Suppressor macrophage treated with lipopolysaccharide for 4 hours (primary cell): Measurements from ENCODE around the gene ZXDB.
"Not testable (repeated sequence)": the region's sequence is repeated elsewhere in the genome, so short reads cannot be mapped to it uniquely, and the experiment has no call there.

Source experiments
- DNase-seq: peaks from one replicate; pipeline ENCODE4 v3.0.0-alpha.2; 2020

ZXDB gene

DNA sequence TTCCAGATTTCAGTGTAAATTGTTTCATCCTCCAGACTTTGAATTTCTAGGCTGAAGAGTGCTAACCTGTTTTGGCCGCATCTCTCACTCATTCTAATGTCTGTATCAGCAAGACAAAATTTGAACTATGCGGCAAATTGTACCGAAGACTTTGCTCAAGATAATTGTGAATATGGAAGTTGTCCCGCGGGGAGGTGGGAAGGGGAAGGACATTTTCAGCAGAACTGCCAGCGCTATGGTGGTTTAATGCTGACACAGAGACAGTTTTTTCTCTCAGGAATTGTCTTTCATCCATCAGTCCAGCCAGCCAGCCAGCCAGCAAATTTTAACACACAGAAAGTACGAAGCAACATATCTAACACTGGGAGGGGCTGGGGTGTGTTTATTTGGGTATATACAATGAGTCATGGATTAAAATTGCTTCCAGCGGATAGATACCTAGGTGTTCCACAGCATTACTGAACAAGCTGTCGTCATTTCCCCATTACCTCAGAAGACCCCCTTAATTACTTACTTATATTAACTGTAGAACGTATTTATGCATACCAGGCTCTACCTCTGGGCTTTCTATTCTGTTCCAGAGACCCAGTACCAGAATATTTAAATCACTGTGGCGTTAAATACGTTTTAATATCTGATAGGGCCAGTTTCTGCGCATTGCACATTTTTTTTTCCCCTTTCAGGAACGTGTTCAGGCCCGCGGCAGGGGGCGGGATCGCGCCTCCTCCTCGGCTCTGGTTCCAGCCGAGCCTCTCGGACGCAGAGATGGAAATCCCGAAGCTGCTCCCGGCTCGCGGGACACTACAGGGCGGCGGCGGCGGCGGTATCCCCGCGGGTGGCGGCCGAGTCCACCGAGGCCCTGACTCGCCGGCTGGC, at the start of gene ZXDB:
ZXDB (plus strand) TSS at position 728 of the 876 bp plus-strand sequence; CDS start at position 766, 38 bp downstream.
- not testable (repeated sequence) for DNase-seq

DNA sequence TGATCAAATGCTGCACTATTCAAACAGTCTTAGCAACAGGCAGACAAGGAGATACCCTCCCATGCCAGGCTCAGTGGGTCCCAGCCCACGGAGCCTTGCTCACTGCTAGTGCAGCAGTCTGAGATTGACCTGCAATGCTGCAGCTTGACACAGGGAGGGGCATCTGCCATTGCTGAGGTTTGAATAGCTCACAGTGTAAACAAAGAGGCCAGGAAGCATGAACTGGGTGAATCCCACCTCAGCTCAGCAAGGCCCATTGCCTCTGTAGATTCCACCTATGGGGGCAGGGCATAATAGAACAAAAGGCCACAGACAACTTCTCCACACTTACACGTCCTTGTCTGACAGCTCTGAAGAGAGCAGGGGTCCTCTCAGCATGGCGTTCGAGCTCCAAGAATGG, 26.6 kb upstream of the ZXDB start:
- no peak for DNase-seq

DNA sequence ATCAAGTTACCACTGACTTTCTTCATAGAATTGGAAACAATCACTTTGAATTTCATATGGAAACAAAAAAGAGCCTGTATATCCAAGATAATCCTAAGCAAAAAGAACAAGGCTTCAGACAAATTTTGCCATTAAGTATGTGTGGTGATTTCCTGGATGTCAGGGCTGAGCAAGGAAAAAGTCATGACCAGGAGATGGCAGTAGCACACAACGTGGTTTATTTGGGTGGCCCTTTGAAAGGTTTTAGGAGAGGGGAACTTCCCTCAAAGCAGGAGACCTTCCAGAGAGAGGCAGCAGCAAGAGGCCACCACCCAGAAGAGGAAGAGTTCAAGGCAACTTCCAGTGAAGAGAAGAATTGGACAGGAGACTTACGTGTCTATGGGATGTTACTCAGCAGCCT, 18.1 kb upstream of the ZXDB start:
- DNase-seq: peak; percentile 10

DNA sequence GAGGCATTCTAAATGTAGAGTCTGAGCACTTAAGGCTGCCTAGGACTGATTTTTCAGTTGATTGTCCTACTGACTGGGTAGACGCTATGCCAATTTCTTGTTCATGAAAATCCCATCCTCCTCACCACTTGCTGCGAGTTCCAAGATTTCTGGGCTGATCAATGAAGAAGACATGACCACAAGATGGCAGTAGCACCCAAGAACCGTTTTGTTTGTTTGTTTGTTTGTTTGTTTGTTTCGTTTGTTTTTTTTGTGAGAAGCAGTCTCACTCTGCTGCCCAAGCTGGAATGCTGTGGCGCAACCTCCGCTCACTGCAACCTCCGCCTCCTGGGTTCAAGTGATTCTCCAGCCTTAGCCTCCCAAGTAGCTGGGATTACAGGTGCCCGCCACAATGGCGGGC, 8.9 kb upstream of the ZXDB start:
- not testable (repeated sequence) for DNase-seq

DNA sequence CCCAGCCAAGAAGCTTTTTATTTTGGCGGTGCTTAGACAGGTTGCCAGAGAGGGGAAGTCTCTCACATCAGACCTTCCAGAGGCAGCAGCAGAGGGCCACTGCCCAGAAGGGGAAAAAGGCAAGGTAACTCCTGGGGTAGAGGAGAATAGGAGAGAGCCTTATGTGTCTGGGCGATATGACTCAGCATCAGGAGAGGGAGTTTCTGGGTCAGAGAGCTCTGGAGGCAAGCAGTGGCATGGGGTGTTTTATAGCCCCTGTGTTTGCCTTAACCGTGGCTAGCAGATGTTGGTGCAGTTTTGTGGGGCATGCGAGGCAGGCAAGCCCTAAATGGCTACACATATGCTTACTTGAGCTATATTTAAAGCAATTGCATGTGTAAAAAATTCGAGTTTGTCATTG, 8.3 kb upstream of the ZXDB start:
- DNase-seq: no peak

DNA sequence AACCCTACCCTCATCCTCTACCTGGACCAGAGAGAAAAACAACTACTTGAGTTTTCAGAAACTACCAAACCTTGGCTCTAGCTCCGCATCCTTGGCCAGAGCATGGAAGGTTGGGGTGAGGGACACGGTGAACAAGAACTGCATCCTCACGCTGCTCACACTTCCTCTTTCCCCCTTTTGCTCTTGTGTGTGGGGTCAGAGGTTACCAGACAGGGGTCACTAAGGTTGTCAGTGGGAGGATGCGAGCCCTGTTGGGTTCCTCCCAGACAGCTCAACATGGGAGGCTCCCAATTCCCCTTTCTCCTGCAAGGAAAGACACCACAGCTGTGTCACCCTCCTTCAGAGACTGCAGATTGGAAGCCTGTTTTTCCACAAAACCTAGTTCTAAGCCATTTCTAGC, 5.5 kb upstream of the ZXDB start:
- DNase-seq: no peak

DNA sequence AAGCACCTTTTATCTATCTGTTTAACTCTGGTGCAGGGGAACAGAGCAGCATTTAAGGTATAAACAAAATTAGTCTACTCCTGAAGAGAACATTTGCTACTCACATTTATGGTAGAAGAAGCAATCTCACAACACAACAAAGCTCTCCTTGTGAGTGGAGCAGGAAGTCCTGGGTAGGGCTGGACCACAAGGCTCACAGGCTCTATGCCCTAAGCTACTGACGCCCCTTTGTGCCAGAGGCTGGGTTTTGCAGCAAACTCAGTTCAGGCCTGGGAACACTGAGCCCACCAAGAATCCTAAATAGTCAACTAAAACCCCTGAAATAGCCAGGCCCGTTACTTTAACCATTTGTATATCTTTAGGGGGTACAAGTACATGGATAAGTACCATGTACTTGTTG, 4.7 kb upstream of the ZXDB start:
- DNase-seq: no peak

DNA sequence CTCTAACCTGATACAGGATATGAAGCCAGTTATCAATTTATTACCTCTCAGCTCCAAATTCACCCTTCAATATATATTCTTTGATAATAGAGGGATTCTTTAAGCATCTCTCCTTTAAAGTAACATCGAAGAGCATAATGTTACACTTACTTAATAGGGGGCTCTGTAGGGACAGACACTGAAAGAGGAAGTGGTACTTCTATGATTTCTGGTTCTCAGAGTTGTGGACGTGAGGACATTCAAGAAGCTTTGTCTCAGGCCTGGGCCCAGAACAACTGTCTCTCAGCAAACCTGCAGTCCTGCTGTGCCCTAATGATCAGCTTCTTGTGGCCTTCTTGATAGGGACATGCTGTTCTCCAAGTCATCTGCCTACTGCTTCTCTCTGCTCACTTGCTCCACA, 4.2 kb upstream of the ZXDB start:
- no peak for DNase-seq

DNA sequence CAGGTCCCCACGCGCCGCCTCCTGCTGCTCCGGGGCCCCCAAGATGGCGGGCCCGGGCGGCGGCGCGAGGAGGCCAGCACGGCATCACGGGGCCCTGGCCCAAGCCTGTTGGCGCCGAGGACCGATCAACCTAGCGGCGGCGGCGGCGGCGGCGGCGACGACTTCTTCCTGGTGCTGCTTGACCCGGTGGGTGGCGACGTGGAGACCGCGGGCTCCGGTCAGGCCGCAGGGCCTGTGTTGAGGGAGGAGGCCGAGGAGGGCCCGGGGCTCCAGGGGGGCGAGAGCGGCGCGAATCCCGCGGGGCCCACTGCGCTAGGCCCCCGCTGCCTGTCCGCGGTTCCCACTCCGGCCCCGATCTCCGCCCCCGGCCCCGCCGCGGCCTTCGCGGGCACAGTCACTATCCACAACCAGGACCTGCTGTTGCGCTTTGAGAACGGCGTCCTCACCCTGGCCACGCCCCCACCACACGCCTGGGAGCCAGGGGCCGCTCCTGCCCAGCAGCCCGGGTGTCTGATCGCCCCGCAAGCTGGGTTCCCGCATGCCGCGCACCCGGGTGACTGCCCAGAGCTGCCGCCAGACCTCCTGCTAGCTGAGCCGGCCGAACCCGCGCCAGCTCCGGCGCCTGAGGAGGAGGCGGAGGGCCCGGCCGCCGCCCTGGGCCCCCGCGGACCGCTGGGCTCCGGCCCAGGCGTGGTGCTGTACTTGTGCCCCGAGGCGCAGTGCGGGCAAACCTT, 516 bp downstream of the ZXDB start:
- peak; percentile 17 for DNase-seq

DNA sequence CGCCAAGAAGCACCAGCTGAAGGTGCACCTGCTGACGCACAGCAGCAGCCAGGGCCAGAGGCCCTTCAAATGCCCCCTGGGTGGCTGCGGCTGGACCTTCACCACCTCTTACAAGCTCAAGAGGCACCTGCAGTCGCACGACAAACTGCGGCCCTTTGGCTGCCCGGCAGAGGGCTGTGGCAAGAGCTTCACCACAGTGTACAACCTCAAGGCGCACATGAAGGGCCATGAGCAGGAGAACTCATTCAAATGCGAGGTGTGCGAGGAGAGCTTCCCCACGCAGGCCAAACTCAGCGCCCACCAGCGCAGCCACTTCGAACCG, 1.0 kb downstream of the ZXDB start:
- not testable (repeated sequence) for DNase-seq

DNA sequence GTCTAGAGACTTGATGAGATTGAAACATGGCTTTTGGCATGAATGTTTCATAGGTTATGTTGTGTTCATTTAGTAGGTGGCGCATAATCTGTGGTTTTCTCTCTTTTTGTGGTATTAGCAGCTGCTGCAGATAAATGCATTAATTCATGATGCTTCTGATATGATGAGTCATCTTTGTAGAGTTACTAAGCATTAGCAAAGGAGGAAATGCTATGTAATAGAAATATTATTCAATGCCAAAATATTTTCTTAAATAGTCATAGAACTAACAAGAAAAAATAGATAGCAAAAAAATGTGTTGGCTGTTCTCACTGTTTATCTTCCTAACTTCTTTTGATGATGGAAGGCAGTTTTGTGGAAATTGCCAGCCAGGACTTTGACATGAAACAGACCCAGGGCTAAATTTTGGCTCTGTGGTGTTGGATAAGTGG, 3.6 kb downstream of the ZXDB start:
- DNase-seq: no peak

DNA sequence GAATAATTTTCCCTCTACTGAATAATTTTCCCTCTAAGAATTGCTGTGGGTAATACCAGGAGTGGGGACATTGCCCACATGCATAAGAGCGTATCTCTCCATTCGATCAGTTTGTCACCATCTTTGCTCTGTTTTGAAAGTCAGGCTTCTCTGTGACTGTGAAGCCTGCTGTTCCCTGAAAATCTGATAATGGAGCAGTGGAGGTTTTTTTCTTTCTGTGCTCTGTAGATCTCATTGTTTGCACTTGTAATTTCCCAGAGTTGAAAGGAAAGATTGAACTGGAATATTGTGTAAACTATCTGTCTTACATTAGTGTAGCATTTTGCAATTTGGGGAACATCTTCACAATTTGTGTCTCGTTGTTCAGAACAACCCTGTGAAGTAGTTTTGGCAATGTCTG, 4.3 kb downstream of the ZXDB start:
- DNase-seq: no peak

DNA sequence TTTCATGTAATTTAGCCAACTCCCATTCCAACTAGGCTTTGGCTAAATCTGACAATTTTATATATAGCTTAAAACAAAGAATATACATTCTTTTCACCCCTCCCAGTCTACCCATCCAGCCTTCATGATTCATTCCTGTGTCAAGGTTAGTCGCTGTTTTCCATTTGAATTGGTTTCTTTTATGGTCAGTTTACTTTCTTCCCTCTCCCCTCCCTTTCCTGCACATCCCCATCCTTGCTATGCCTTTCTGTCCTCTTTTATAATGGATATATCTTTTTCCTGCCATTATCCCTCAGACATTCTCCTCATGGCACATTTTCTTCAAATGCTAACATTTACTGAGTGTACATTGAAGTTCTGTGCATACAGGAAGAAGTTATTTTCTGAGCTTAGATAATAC, 4.7 kb downstream of the ZXDB start:
- DNase-seq: no peak

DNA sequence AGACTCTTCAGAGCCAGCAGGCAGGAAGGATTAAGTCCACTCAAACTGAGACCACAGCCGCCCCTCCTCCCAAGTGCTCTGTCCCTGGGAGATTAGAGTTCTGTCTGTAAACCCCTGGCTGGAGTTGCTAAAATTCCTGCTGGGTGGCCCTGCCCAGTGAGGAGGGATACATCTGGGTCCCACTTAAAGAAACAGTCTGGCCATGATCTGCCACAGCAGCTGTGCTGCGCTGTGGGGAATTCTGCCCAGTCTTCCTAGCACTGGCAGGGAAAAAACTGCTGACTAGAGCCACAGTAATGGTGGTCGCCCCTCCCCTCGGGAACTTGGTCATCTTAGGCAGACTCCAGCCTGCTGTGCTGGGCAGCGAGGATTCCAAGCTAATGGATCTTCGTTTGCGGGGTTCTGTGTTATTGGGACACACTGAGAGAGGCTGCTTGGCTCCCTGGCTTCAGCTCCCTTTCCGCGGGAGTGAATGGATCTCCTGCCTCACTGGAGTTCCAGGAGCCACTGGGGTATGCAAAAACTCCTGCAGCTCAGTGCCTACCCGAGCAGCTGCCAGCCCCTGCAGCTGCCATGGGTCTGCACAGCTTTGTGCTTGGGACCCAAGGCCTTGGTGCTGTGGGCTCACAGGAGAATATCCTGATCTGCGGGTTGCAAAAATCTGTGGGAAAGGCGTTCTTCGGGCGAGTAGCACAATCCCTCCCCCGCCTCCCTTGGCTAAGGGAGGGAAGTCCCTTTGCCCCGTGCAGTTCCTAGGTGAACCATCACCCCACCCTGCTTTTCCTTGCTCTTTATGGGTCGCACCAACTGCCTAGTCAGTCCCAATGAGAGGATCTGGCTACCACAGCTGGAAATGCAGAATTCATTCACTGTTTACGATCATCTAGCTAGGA, 15.7 kb downstream of the ZXDB start:
- no peak for DNase-seq

DNA sequence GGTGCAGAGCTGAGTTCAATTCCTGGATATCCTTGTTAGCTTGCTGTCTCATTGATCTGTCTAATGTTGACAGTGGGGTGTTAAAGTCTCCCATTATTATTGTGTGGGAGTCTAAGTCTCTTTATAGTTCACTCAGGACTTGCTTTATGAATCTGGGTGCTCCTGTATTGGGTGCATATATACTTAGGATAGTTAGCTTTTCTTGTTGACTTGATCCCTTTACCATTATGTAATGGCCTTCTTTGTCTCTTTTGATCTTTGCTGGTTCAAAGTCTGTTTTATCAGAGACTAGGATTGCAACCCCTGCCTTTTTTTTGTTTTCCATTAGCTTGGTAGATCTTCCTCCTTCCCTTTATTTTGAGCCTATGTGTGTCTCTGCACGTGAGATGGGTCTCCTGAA, 21.5 kb downstream of the ZXDB start:
- not testable (repeated sequence) for DNase-seq

DNA sequence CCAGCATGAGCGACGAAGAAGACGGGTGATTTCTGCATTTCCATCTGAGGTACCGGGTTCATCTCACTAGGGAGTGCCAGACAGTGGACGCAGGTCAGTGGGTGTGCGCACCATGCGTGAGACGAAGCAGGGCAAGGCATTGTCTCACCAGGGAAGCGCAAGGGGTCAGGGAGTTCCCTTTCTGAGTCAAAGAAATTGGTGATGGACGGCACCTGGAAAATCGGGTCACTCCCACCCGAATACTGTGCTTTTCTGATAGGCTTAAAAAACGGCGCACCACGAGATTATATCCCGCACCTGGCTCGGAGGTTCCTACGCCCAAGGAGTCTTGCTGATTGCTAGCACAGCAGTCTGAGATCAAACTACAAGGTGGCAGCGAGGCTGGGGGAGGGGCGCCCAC, 37.6 kb downstream of the ZXDB start:
- not testable (repeated sequence) for DNase-seq

DNA sequence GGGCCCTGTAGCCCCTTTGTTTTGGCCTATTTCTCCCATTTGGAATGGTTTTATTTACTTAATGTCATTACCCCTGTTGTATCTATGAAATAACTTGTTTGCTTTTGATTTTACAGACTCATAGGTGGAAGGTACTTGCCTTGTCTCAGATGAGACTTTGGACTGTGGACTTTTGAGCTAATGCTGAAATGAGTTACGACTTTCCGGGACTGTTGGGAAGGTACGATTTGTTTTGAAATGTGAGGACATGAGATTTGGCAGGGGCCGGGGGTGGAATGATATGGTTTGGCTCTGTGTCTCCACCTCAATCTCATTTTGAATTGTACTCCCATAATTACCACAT, 48.8 kb downstream of the ZXDB start:
- DNase-seq: no peak

DNA sequence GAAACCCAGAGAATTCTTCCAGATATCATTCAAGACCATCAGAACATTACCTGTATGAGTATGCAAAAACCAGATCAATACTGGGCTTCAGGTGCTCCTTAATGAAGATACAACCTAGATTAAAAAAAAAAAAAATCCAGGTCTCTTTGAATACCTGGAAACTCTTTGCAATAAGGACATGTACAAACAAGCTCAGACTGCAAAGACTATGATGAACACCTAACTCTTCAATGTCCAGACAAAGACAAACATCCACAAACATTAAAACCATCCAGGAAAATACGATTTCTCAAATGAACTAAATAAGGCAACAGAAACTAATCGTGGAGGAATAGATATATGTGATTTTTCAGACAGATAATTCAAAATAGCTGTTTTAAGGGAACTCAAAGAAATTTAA, 49.5 kb downstream of the ZXDB start:
- no peak for DNase-seq

DNA sequence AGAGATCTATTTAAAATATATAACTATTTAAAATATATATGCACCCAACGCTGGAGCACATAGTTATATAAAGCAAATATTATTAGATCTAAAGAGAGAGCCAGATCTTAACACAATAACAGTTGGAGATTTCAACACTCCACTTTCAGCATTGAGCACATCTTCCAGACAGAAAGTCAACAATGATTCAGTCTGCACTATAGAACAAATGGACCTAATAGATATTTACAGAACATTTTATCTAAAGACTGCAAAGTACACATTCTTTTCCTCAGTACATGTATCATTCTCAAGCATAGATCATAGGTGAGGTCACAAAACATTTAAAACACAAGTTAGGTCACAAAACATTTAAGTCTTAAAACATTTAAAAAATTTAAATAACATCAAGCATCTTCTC, 51.9 kb downstream of the ZXDB start:
- no peak for DNase-seq

DNA sequence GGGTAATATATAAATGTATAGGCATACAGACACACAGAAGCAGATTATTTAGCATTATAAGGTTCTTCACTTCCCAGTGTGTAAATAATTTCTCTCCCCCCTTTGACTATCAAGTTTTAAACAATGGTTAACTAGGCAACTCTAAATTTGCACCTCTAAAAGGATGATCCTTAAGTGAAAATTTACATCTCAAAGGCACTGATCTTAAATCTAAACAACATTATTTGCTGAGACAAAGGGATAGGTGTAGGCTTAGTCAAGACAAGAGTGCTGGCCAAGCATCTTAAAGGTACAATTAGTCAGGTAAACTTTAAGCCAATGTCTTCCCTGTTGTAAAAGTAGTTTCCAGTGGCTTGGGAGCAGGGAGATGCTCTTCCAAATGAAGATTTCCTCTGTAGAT, 55.2 kb downstream of the ZXDB start:
- DNase-seq: no peak
